Trophoblast cell (in vitro differentiated cells and primary cell): ENCODE results near the gene CRB3.

ENCODE experiments used
- DNase-seq, 2 donors: peaks; one replicate each; pipeline ENCODE4 v3.0.0-alpha.2; 2016
- H2AFZ ChIP-seq: 2 replicates; pipeline ENCODE4 v1.6.1; 2013; ENCODE audit warnings: low read length, moderate library complexity, mild to moderate bottlenecking; ENCODE audit not compliant: insufficient read depth, poor library complexity
- H2AK5ac ChIP-seq: 2 replicates; pipeline ENCODE4 v1.6.1; 2013; ENCODE audit warnings: mild to moderate bottlenecking, low read length
- H2BK120ac ChIP-seq: 2 replicates; pipeline ENCODE4 v1.6.1; 2013; ENCODE audit warnings: low read length, mild to moderate bottlenecking, moderate library complexity; ENCODE audit not compliant: insufficient read depth, poor library complexity
- H2BK12ac ChIP-seq: 2 replicates; pipeline ENCODE4 v1.6.1; 2013; ENCODE audit warnings: mild to moderate bottlenecking, low read length, moderate library complexity
- H2BK5ac ChIP-seq: 2 replicates; pipeline ENCODE4 v1.6.1; 2013; ENCODE audit warnings: low read length, low read depth, moderate library complexity, mild to moderate bottlenecking; ENCODE audit not compliant: poor library complexity
- H3K14ac ChIP-seq: 2 replicates; pipeline ENCODE4 v1.6.1; 2013; ENCODE audit warnings: mild to moderate bottlenecking, low read length
- H3K18ac ChIP-seq: 2 replicates; pipeline ENCODE4 v1.6.1; 2013; ENCODE audit warnings: mild to moderate bottlenecking, low read length
- H3K23ac ChIP-seq: 2 replicates; pipeline ENCODE4 v1.6.1; 2013; ENCODE audit warnings: low read length
- H3K27ac ChIP-seq: 2 replicates; pipeline ENCODE4 v1.5.1; 2013; ENCODE audit warnings: low read depth, mild to moderate bottlenecking, inconsistent platforms, low read length, moderate library complexity
- H3K27me3 ChIP-seq: 2 replicates; pipeline ENCODE4 v1.6.1; 2013; ENCODE audit warnings: inconsistent platforms, mild to moderate bottlenecking, low read length, moderate library complexity; ENCODE audit not compliant: insufficient read depth
- H3K36me3 ChIP-seq, 2 experiments: 1 replicate in 1 of 2; 2 replicates in 1 of 2; pipeline ENCODE4 v1.6.1; 2013; ENCODE audit warnings: low read length in 2 of 2, mild to moderate bottlenecking in 2 of 2, moderate library complexity in 1 of 2; ENCODE audit not compliant: insufficient read depth in 2 of 2, control insufficient read depth in 1 of 2
- H3K4ac ChIP-seq: 2 replicates; pipeline ENCODE4 v1.6.1; 2013; ENCODE audit warnings: low read depth, mild to moderate bottlenecking, low read length, moderate library complexity
- H3K4me1 ChIP-seq, 2 experiments: 1 replicate in 1 of 2; 2 replicates in 1 of 2; pipeline ENCODE4 v1.6.1; 2013; ENCODE audit warnings: low read length in 2 of 2, mild to moderate bottlenecking in 2 of 2, moderate library complexity in 1 of 2; ENCODE audit not compliant: insufficient read depth in 2 of 2, control insufficient read depth in 1 of 2
- H3K4me2 ChIP-seq: 2 replicates; pipeline ENCODE4 v1.6.1; 2013; ENCODE audit warnings: inconsistent platforms, mild to moderate bottlenecking, low read length, moderate library complexity
- H3K4me3 ChIP-seq: 2 replicates; pipeline ENCODE4 v1.5.1; 2013; ENCODE audit warnings: mild to moderate bottlenecking, low read depth, low read length, inconsistent platforms
- H3K79me1 ChIP-seq: one replicate; pipeline ENCODE4 v1.6.1; 2013; ENCODE audit warnings: low read length
- H3K79me2 ChIP-seq: 2 replicates; pipeline ENCODE4 v1.6.1; 2013; ENCODE audit warnings: low read length, mild to moderate bottlenecking; ENCODE audit not compliant: control insufficient read depth, insufficient read depth, poor library complexity
- H3K9ac ChIP-seq: 2 replicates; pipeline ENCODE4 v1.6.1; 2013; ENCODE audit warnings: mild to moderate bottlenecking, low read length
- H3K9me3 ChIP-seq: 2 replicates; pipeline ENCODE4 v1.6.1; 2013; ENCODE audit warnings: low read depth, mild to moderate bottlenecking, control low read depth, inconsistent platforms, low read length; ENCODE audit not compliant: insufficient read depth
- H4K12ac ChIP-seq: 2 replicates; pipeline ENCODE4 v1.6.1; 2013; ENCODE audit warnings: low read depth, mild to moderate bottlenecking, low read length, moderate library complexity
- H4K8ac ChIP-seq: 2 replicates; pipeline ENCODE4 v1.6.1; 2013; ENCODE audit warnings: low read depth, mild to moderate bottlenecking, low read length, moderate library complexity
- H4K91ac ChIP-seq: one replicate; pipeline ENCODE4 v1.6.1; 2013; ENCODE audit warnings: low read depth, mild to moderate bottlenecking, low read length, moderate library complexity
- WGBS: extraction: QIAGEN DNeasy Blood & Tissue Kit; methylation state at CpG from one replicate; pipeline ENCODE4 v1.1.7; 2013; ENCODE audit warnings: missing lambda C conversion rate; ENCODE audit not compliant: insufficient read length, insufficient coverage; ENCODE audit errors: extremely low coverage; 5-methylcytosine and 5-hydroxymethylcytosine counted together

CRB3 gene

GRCh38 chr19:6451583-6452222, 12.4 kb upstream of the CRB3 start:
- Histone ChIP-seq H3K4ac (no peak overlapping the region), H3K18ac (no peak overlapping the region), H4K8ac (no peak overlapping the region), H2AK5ac (no peak overlapping the region), H2BK120ac (no peak overlapping the region), H3K9me3 (peaks cover 9% of the 10 kb centered on the region), H2BK5ac (no peak overlapping the region), H2AFZ (no peak overlapping the region), H3K27ac (no peak overlapping the region), H3K4me1 (no peaks in the 10 kb centered on the region), H3K79me2 (no peaks in the 10 kb centered on the region), H3K4me2 (no peak overlapping the region), H3K14ac (no peak overlapping the region), H3K27me3 (no peaks in the 10 kb centered on the region), H3K23ac (no peak overlapping the region), H4K12ac (no peak overlapping the region), H3K9ac (no peak overlapping the region), H3K36me3 (peaks cover 15% of the 10 kb centered on the region in 2 experiments), H3K79me1 (no peaks in the 10 kb centered on the region), H2BK12ac (no peak overlapping the region), H4K91ac (no peak overlapping the region), H3K4me3 (no peak overlapping the region)
- no peak for DNase-seq
- no CpG with 5 or more reads among the region's 7 CpGs for WGBS

DNA sequence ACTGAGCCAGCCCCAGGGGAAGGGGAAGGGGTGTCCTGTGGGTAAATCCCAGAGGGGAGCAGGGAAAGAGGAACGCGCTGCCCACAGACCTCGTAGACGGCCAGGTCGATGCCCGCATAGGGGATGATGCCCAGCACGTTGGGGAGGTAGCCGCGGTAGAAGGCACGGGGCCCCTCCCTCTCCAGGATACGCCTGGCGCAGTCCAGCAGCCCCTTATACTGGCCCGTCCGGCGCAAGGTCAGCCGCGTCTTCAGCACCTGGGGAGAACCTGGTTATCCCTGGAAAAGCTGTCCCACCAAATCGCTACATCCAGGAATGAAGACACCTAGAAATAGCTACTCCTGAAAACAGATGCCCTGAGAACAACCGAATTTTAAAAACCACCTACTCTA, 11.9 kb upstream of the CRB3 start:
- no peak overlapping the region for H4K12ac ChIP-seq

DNA sequence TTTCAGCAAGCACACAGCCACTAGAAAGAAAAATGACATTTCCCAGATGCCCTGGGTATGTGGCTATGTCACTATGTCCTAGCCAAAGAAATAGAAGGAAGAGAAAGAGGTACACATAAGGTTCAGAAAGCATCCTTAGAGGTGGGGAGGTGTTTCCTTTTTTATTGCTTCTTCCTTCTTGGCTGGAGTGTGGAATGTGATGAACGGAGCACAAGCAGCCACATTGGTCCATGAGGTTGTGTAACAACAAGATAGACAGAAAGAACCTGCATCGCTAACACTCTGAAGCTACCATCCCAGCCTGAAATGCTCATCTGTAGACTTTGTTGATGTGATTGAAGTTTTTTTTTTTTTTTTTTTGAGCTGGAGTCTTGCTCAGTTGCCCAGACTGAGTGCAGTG, 11.2 kb upstream of the CRB3 start:
- no peak overlapping the region for H3K27ac ChIP-seq
- no peak overlapping the region for H4K8ac ChIP-seq
- no peak overlapping the region for H3K23ac ChIP-seq
- H3K14ac ChIP-seq = no peak overlapping the region
- peaks cover 9% of the 10 kb centered on the region for H3K9me3 ChIP-seq
- H3K79me1 ChIP-seq = no peaks in the 10 kb centered on the region
- no peaks in the 10 kb centered on the region for H3K27me3 ChIP-seq
- no peak overlapping the region for H4K12ac ChIP-seq
- no peak overlapping the region for H3K4me3 ChIP-seq
- H3K79me2 ChIP-seq = no peaks in the 10 kb centered on the region
- WGBS = no CpG with 5 or more reads among the region's 2 CpGs
- no peak overlapping the region for H2BK120ac ChIP-seq
- no peak overlapping the region for H2AK5ac ChIP-seq
- H3K9ac ChIP-seq = no peak overlapping the region
- H3K18ac ChIP-seq = no peak overlapping the region
- no peak overlapping the region for H3K4me2 ChIP-seq
- no peak overlapping the region for H3K4ac ChIP-seq
- H2BK5ac ChIP-seq = no peak overlapping the region
- H3K36me3 ChIP-seq = peaks cover 15% of the 10 kb centered on the region in 2 experiments
- H3K4me1 ChIP-seq = no peaks in the 10 kb centered on the region
- H4K91ac ChIP-seq = no peak overlapping the region
- no peak overlapping the region for H2AFZ ChIP-seq
- DNase-seq = no peak
- no peak overlapping the region for H2BK12ac ChIP-seq

More for the DNA sequence above, 11.9 kb upstream of the CRB3 start:
- no peak overlapping the region for H4K91ac ChIP-seq
- no peaks in the 10 kb centered on the region for H3K27me3 ChIP-seq
- no peak overlapping the region for H2BK12ac ChIP-seq
- H3K4me2 ChIP-seq = no peak overlapping the region
- no peak overlapping the region for H2BK120ac ChIP-seq
- H3K9me3 ChIP-seq = peaks cover 9% of the 10 kb centered on the region
- no peak overlapping the region for H3K18ac ChIP-seq
- H3K79me1 ChIP-seq = no peaks in the 10 kb centered on the region
- no peak overlapping the region for H3K27ac ChIP-seq
- H3K9ac ChIP-seq = no peak overlapping the region
- no peak overlapping the region for H3K4ac ChIP-seq
- H3K4me3 ChIP-seq = no peak overlapping the region
- peaks cover 15% of the 10 kb centered on the region in 2 experiments for H3K36me3 ChIP-seq
- no peak for DNase-seq
- no peak overlapping the region for H2AFZ ChIP-seq
- no peak overlapping the region for H4K8ac ChIP-seq
- WGBS = no CpG with 5 or more reads among the region's 19 CpGs
- H3K4me1 ChIP-seq = no peaks in the 10 kb centered on the region
- H3K79me2 ChIP-seq = no peaks in the 10 kb centered on the region
- H3K23ac ChIP-seq = no peak overlapping the region
- H2AK5ac ChIP-seq = no peak overlapping the region
- no peak overlapping the region for H2BK5ac ChIP-seq
- H3K14ac ChIP-seq = no peak overlapping the region

DNA sequence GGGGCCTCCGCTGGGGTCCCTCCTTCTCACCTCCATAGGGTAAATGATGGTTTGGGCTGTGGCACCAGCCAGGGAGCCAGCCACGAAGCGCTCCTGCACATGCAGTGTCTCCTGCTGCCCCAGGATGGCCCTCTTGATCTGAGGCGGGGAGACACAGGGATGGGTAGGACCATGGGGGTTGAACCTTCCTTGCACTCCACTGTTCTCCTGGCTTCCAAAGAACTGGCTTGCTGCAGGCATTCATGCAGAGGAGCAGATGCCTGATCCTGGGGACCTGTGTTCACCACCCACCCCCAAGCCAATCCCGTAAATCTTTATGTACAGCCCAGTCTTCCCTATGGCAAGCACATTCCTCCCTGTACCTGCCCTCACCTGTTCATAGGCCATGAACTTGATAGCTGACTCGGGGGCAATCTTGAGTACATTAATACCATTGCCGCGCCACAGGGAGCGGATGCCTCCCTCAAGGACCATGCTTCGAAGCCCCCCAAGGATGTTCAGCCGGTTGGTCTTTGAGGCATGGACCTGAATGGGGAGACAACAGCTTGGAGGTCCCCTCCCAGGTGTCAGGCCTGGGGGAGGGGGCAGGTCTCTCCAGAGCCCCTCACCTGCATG, 10.0 kb upstream of the CRB3 start:
- Histone ChIP-seq H3K79me1 (no peaks in the 10 kb centered on the region), H2BK12ac (no peak overlapping the region), H2AFZ (no peak overlapping the region), H3K9me3 (peaks cover 9% of the 10 kb centered on the region), H3K4ac (no peak overlapping the region), H3K27me3 (no peaks in the 10 kb centered on the region), H3K23ac (no peak overlapping the region), H2BK120ac (no peak overlapping the region), H3K4me3 (no peak overlapping the region), H4K8ac (no peak overlapping the region), H3K4me2 (no peak overlapping the region), H3K9ac (no peak overlapping the region), H3K4me1 (peaks cover 3 to 5% of the 10 kb centered on the region in 2 experiments), H3K27ac (no peak overlapping the region), H3K14ac (no peak overlapping the region), H4K91ac (no peak overlapping the region), H2BK5ac (no peak overlapping the region), H3K36me3 (peaks cover 15% of the 10 kb centered on the region in 2 experiments), H2AK5ac (no peak overlapping the region), H3K18ac (no peak overlapping the region), H4K12ac (no peak overlapping the region), H3K79me2 (peaks cover under 1% of the 10 kb centered on the region)
- no peak for DNase-seq
- no CpG with 5 or more reads among the region's 11 CpGs for WGBS
